SK-N-MC (cell line): ENCODE data around the gene PTPN9.

Source experiments
- DNase-seq: peaks from one replicate; pipeline ENCODE4 v3.0.0-alpha.2; 2011; ENCODE audit warnings: low read depth, low spot score
- H3K27ac ChIP-seq: fragments of 200-600 bp; sonication (generic); 2 replicates; pipeline ENCODE4 v1.5.1; 2016; ENCODE audit warnings: mixed run types
- H3K36me3 ChIP-seq: fragments of 200-600 bp; sonication (generic); 2 replicates; pipeline ENCODE4 v1.6.1; 2017; ENCODE audit warnings: antibody characterized with exemption, low read length, mixed read lengths; ENCODE audit not compliant: insufficient read depth
- H3K4me3 ChIP-seq: fragments of 200-600 bp; sonication (generic); 2 replicates; pipeline ENCODE4 v1.5.1; 2016
- H3K9ac ChIP-seq: fragments of 200-600 bp; sonication (generic); 2 replicates; pipeline ENCODE4 v1.8.0; 2017; ENCODE audit warnings: mixed run types, mixed read lengths; ENCODE audit not compliant: insufficient read length
- H3K9me3 ChIP-seq: fragments of 200-600 bp; sonication (generic); 2 replicates; pipeline ENCODE4 v1.6.1; 2017; ENCODE audit warnings: low read depth, mild to moderate bottlenecking, antibody characterized with exemption, low read length, moderate library complexity, mixed read lengths
- EZH2 ChIP-seq: fragments of 200-600 bp; sonication (generic); IDR thresholded peaks from one replicate; pipeline ENCODE4 v1.6.1; 2017; ENCODE audit warnings: antibody characterized with exemption
- FOXP2 ChIP-seq: optimal IDR thresholded peaks from 2 replicates; pipeline ENCODE3; 2011; ENCODE audit warnings: mild to moderate bottlenecking, moderate library complexity; ENCODE audit not compliant: insufficient read depth; ENCODE audit errors: extremely low read length, control extremely low read depth
- POLR2AphosphoS5 ChIP-seq: IDR thresholded peaks from 2 replicates; pipeline ENCODE4 v1.6.1; 2012; ENCODE audit warnings: mild to moderate bottlenecking, low read depth, low read length, borderline replicate concordance

Gene PTPN9

GRCh38 chr15:75454471-75455378 is 124.4 kb downstream of the PTPN9 start:
- no peak for DNase-seq
- TF ChIP-seq POLR2AphosphoS5 (no peak), EZH2 (no peak), FOXP2 (no peak)
- peak overlapping the region; percentile 72 for H3K27ac ChIP-seq
- H3K4me3 ChIP-seq, result peak overlapping the region; percentile 90
- peak overlapping the region; percentile 86 for H3K9ac ChIP-seq
- no peaks in the 10 kb centered on the region for H3K36me3 ChIP-seq
- no peaks in the 10 kb centered on the region for H3K9me3 ChIP-seq

GRCh38 chr15:75453703-75454470 is 125.2 kb downstream of the PTPN9 start:
- H3K9ac ChIP-seq, result peak overlapping the region; percentile 94
- TF ChIP-seq FOXP2 (peak; percentile 24), EZH2 (no peak), POLR2AphosphoS5 (peak; percentile 88)

GRCh38 chr15:75452865-75453702 is 126.0 kb downstream of the PTPN9 start:
- Histone ChIP-seq H3K36me3 (no peaks in the 10 kb centered on the region), H3K9ac (peak overlapping the region; percentile 94), H3K4me3 (peak overlapping the region; percentile 86), H3K27ac (peak overlapping the region; percentile 96), H3K9me3 (no peaks in the 10 kb centered on the region)
- peak; percentile 7; the same call in 1 of the 2 replicates for TF ChIP-seq POLR2AphosphoS5
- no peak for TF ChIP-seq EZH2
- TF ChIP-seq FOXP2, result peak; percentile 25
- no peak for DNase-seq

More at GRCh38 chr15:75453703-75454470, 125.2 kb downstream of the PTPN9 start:
- H3K36me3 ChIP-seq, result no peaks in the 10 kb centered on the region
- H3K9me3 ChIP-seq, result no peaks in the 10 kb centered on the region
- H3K4me3 ChIP-seq, result peak overlapping the region; percentile 90
- DNase-seq, result peak; percentile 99
- peak overlapping the region; percentile 96 for H3K27ac ChIP-seq

- peaks cover 4% of the 10 kb centered on the region; the same call in 1 of the 2 replicates for H3K36me3 ChIP-seq
- no peak for DNase-seq
- H3K9me3 ChIP-seq, result no peaks in the 10 kb centered on the region
- peak overlapping the region; percentile 96 for H3K27ac ChIP-seq
- peak overlapping the region; percentile 94 for H3K9ac ChIP-seq
- peak overlapping the region; percentile 86 for H3K4me3 ChIP-seq
- no peak for TF ChIP-seq EZH2
- TF ChIP-seq FOXP2, result no peak
- peak; percentile 74 for TF ChIP-seq POLR2AphosphoS5
These were observed 126.7 kb downstream of the PTPN9 start for GRCh38 chr15:75452364-75452864.

- DNase-seq, result peak; percentile 99
- Histone ChIP-seq H3K4me3 (peak within 1 kb of the TSS; percentile 100), H3K9ac (peak within 1 kb of the TSS; percentile 94)
These were observed 127.3 kb downstream of the PTPN9 start, which contains the start of gene SIN3A for GRCh38 chr15:75451674-75452363. SIN3A (minus strand) TSS chr15:75451690; CDS start chr15:75430375, 21,315 bp downstream.

GRCh38 chr15:75451202-75451673 is 127.9 kb downstream of the PTPN9 start:
- Histone ChIP-seq H3K9ac (peak overlapping the region; percentile 84), H3K4me3 (peak overlapping the region; percentile 94), H3K36me3 (peaks cover 8% of the 10 kb centered on the region; the same call in 1 of the 2 replicates), H3K9me3 (no peaks in the 10 kb centered on the region), H3K27ac (peak overlapping the region; percentile 94)
- DNase-seq, result no peak
- 0 out of 2 replicates have a peak, but pooled peaks have one; percentile 4 for TF ChIP-seq POLR2AphosphoS5
- no peak for TF ChIP-seq EZH2
- TF ChIP-seq FOXP2, result no peak

More at GRCh38 chr15:75451674-75452363, 127.3 kb downstream of the PTPN9 start, which contains the start of gene SIN3A:
- TF ChIP-seq POLR2AphosphoS5, result no peak
- TF ChIP-seq EZH2, result no peak
- peak; percentile 44 for TF ChIP-seq FOXP2
- H3K36me3 ChIP-seq, result peaks cover 8% of the 10 kb centered on the region; the same call in 1 of the 2 replicates
- peak within 1 kb of the TSS; percentile 96 for H3K27ac ChIP-seq
- H3K9me3 ChIP-seq, result no peaks in the 10 kb centered on the region
